Vagina (tissue), 2 donors: Measurements from ENCODE around the gene VILL.

Experiments used
- CTCF ChIP-seq, 3 experiments: fragments of 450-650 bp in 2 of 3; fragments of 200-600 bp in 1 of 3; sonication (generic) in 1 of 3; IDR thresholded peaks; one replicate each; pipeline ENCODE4 v1.5.1; 2017 to 2019; ENCODE audit warnings: antibody characterized with exemption in 3 of 3, mild to moderate bottlenecking in 2 of 3, moderate library complexity in 2 of 3
- POLR2A ChIP-seq, 2 donors: fragments of 450-650 bp; IDR thresholded peaks; one replicate each; pipeline ENCODE4 v1.6.1; 2017; ENCODE audit warnings: antibody characterized with exemption in 2 of 2, mild to moderate bottlenecking in 2 of 2, moderate library complexity in 2 of 2
- POLR2AphosphoS5 ChIP-seq, 2 donors: sonication (generic); formaldehyde crosslinking; IDR thresholded peaks; one replicate each; pipeline ENCODE4 v1.9.0; 2017; ENCODE audit warnings: antibody characterized with exemption in 2 of 2, mild to moderate bottlenecking in 2 of 2, low read depth in 1 of 2; ENCODE audit not compliant: insufficient read depth in 1 of 2

- TF ChIP-seq POLR2AphosphoS5 (IDR thresholded peaks at IDR 0.05; ENCODE audit: insufficient read depth in 1 of 2, low read depth in 1 of 2) (no peak), CTCF (IDR thresholded peaks at IDR 0.05) (peak; percentile 40 to 70 (median 51)), POLR2A (IDR thresholded peaks at IDR 0.05) (no peak)
Observed at GRCh38 chr3:38004415-38005075, 14.0 kb downstream of the VILL start.
